Measurements from ENCODE around the gene SEMA3B. TPM values are rescaled to one million over a fixed set of nuclear protein-coding genes. Genes with fewer than 3 reads are reported as not detected.

SEMA3B gene
- total RNA-seq = 6.8 and 29.5 TPM in 2 replicates

DNA sequence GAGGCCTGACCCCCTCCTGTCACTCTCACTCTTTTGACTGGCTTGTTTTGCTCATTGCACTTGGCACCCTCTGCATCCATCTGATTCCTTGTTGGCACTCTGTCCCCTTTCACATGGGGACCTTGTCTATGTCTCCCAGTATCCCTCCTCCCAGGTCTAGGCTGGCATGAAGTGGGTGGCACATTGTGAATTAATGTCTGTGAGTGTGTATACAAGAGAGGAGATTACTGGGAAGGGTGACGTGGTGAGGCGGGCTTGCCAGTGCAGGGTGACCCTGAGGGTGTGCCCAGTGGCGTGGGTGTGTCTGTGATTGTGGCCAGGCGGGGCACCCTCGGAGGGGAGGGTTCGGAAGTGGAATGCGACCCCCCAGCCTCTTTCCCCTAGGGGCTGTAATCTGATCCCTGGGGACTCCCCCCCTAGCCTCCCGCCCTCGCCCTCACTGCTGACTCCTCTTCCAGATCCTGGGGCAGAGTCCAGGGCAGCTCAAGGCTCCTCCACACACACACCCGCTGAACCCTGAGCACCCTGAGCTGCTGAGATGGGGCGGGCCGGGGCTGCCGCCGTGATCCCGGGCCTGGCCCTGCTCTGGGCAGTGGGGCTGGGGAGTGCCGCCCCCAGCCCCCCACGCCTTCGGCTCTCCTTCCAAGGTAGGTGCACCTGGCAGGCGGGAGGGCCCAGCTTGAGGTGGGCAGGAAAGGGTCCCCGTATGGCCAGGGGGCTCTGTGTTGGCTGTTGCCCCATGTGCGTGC, at the start of gene SEMA3B:
Gene SEMA3B, plus strand, starts transcription at position 445 of the 749 bp plus-strand sequence. Its CDS starts 94 bp downstream, at position 539.

DNA sequence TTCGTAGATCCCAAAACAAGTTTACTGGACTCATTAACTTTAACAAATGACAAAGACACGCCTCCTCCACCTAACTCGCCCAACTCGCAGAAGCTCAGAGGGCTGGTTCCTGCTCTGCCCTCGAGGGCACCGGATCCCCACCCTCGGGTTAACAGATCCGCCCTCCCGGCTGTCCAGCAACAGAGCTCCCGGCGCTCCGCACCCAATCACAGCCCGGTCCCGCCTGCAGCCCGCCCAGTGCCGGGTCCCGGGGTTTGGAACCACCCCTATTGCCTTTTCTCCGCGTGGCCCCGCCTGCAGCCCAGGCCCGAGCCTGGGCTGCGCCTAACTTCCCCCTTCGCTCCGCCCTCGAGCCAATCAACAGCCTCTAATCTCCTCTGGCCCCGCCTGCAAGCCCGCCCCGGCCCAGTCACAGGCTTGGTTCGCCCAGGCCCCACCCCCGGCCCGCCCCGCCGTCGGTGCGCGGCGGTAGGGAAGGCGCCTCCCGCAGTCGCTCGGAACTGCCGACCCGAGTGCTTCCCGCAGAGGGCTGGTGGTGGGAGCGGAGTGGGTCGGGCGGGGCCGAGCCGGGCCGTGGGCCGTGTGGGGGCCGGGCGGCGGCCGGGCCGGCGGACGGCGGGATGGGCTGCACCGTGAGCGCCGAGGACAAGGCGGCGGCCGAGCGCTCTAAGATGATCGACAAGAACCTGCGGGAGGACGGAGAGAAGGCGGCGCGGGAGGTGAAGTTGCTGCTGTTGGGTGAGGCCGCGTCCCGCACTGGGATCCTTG, 33.0 kb upstream of the SEMA3B start, which contains the start of gene GNAI2:
Gene GNAI2, plus strand, starts transcription at position 489 of the 768 bp plus-strand sequence. Its CDS starts 132 bp downstream, at position 621.

DNA sequence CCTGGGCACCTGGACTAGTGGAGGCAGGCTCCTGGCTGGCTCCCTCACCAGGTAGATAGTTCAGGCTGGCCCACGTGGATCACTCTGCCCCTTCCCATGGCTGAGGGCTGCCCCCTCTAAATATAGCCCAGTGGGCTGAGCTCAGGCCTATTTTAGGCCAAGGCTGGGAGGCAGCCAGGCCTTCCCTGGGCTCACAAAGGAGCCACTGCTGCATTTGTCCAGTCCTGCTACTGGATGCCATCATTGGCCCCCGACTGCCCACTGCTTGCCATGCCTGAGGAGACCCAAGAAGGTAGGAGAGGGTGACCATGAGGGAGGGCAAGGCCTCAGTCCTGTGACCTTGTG, 9.9 kb downstream of the SEMA3B start, which contains the start of gene LSMEM2:
Gene LSMEM2, plus strand, starts transcription at position 208 of the 345 bp plus-strand sequence. Its CDS starts 27 bp downstream, at position 235.

GRCh38 chr3:50292159-50293078, 23.5 kb downstream of the SEMA3B start, which contains the start of gene IFRD2:
Gene IFRD2, minus strand, starts transcription at chr3:50292429. Its CDS starts 155 bp downstream, at chr3:50292274.

GRCh38 chr3:50298836-50299637, 30.1 kb downstream of the SEMA3B start, which contains the start of the genes HYAL3 and NAA80:
Gene HYAL3, minus strand, starts transcription at chr3:50299405. Its CDS starts 3,803 bp downstream, at chr3:50295602.
Gene NAA80, minus strand, starts transcription at chr3:50299405. Its CDS starts 1,942 bp downstream, at chr3:50297463.

GRCh38 chr3:50303013-50303815, 34.3 kb downstream of the SEMA3B start, which contains the start of gene HYAL1:
Gene HYAL1, minus strand, starts transcription at chr3:50303574. Its CDS starts 618 bp downstream, at chr3:50302956.

GRCh38 chr3:50322386-50323091, 53.6 kb downstream of the SEMA3B start, which contains the start of gene HYAL2:
Gene HYAL2, minus strand, starts transcription at chr3:50322745. Its CDS starts 2,256 bp downstream, at chr3:50320489.

Other genes starting within 250 kb of the SEMA3B start
- gene RBM5, start 180.2 kb upstream of the SEMA3B start, total RNA-seq = 128 and 164 TPM in 2 replicates
- gene SEMA3F, start 113.8 kb upstream of the SEMA3B start, total RNA-seq = 0.25 and 0.55 TPM in 2 replicates
- not detected in 2 replicates for gene GNAT1, start 77.5 kb upstream of the SEMA3B start, total RNA-seq
- gene SLC38A3, start 63.9 kb upstream of the SEMA3B start, total RNA-seq = not detected in 2 replicates
- 226 and 259 TPM in 2 replicates for gene GNAI2, start 32.9 kb upstream of the SEMA3B start, total RNA-seq
- not detected in 2 replicates for gene LSMEM2, start 9.9 kb downstream of the SEMA3B start, total RNA-seq
- 69.5 and 109 TPM in 2 replicates for gene IFRD2, start 23.3 kb downstream of the SEMA3B start, total RNA-seq
- 3.0 and 3.2 TPM in 2 replicates for gene HYAL3, start 30.3 kb downstream of the SEMA3B start, total RNA-seq
- 3.4 and 4.6 TPM in 2 replicates for gene NAA80, start 30.3 kb downstream of the SEMA3B start, total RNA-seq
- gene HYAL1, start 34.4 kb downstream of the SEMA3B start, total RNA-seq = 0.50 and 0.66 TPM in 2 replicates
- gene HYAL2, start 53.6 kb downstream of the SEMA3B start, total RNA-seq = 65.6 and 66.0 TPM in 2 replicates
- 17.0 and 17.6 TPM in 2 replicates for gene TUSC2, start 59.1 kb downstream of the SEMA3B start, total RNA-seq
- 36.9 and 42.8 TPM in 2 replicates for gene RASSF1, start 71.7 kb downstream of the SEMA3B start, total RNA-seq
- gene ZMYND10, start 76.6 kb downstream of the SEMA3B start, total RNA-seq = 1.2 and 2.3 TPM in 2 replicates
- gene NPRL2, start 81.6 kb downstream of the SEMA3B start, total RNA-seq = 23.8 and 27.6 TPM in 2 replicates
- gene CYB561D2, start 81.7 kb downstream of the SEMA3B start, total RNA-seq = 31.2 and 39.6 TPM in 2 replicates
- 38.7 and 44.0 TPM in 2 replicates for gene TMEM115, start 90.4 kb downstream of the SEMA3B start, total RNA-seq
- under 0.01 TPM in 2 replicates for gene CACNA2D2, start 234.5 kb downstream of the SEMA3B start, total RNA-seq